ENCODE results near the gene FCHSD2. TPM values are rescaled to one million over a fixed set of nuclear protein-coding genes. Genes with fewer than 3 reads are reported as not detected.

Gene FCHSD2
- total RNA-seq, 4 donors from 2014 or later = 5.7 to 16.8 (median 7.9) TPM

GRCh38 chr11:73009972-73010371, 132.1 kb downstream of the FCHSD2 start:
- no peak for TF ChIP-seq CTCF (IDR thresholded peaks at IDR 0.05)
- no peak for TF ChIP-seq POLR2AphosphoS5 (IDR thresholded peaks at IDR 0.05)
- no peak for TF ChIP-seq POLR2A (IDR thresholded peaks at IDR 0.05)
- no peak for TF ChIP-seq EP300 (IDR thresholded peaks at IDR 0.05)
- H3K4me1 ChIP-seq = no peaks in the 10 kb centered on the region
- no peak overlapping the region for H3K4me3 ChIP-seq
- peaks cover 3% of the 10 kb centered on the region for H3K9me3 ChIP-seq
- H3K27me3 ChIP-seq = no peaks in the 10 kb centered on the region
- DNase-seq (ENCODE audit: low spot score in 2 of 2) = no peak
- H3K27ac ChIP-seq = no peak overlapping the region
- peaks cover 13% of the 10 kb centered on the region for H3K36me3 ChIP-seq

GRCh38 chr11:73004088-73004487, 138.0 kb downstream of the FCHSD2 start:
- H3K36me3 ChIP-seq = no peaks in the 10 kb centered on the region
- H3K27ac ChIP-seq = no peak overlapping the region
- no peaks in the 10 kb centered on the region for H3K4me1 ChIP-seq
- no peak for DNase-seq (ENCODE audit: low spot score in 2 of 2)
- WGBS = 96% methylated on average over 3 of the region's 3 CpGs
- H3K9me3 ChIP-seq = no peaks in the 10 kb centered on the region
- no peak overlapping the region for H3K4me3 ChIP-seq
- H3K27me3 ChIP-seq = no peaks in the 10 kb centered on the region
- no peak for TF ChIP-seq POLR2AphosphoS5 (IDR thresholded peaks at IDR 0.05)
- TF ChIP-seq CTCF (IDR thresholded peaks at IDR 0.05) = no peak
- TF ChIP-seq EP300 (IDR thresholded peaks at IDR 0.05) = no peak
- TF ChIP-seq POLR2A (IDR thresholded peaks at IDR 0.05) = no peak

- Histone ChIP-seq H3K27me3 (no peaks in the 10 kb centered on the region), H3K9me3 (no peaks in the 10 kb centered on the region), H3K36me3 (no peaks in the 10 kb centered on the region), H3K4me3 (no peak overlapping the region), H3K27ac (no peak overlapping the region), H3K4me1 (no peaks in the 10 kb centered on the region)
- DNase-seq (ENCODE audit: low spot score in 2 of 2) = no peak
- no peak for TF ChIP-seq CTCF (IDR thresholded peaks at IDR 0.05)
- no peak for TF ChIP-seq POLR2AphosphoS5 (IDR thresholded peaks at IDR 0.05)
- no peak for TF ChIP-seq POLR2A (IDR thresholded peaks at IDR 0.05)
- no peak for TF ChIP-seq EP300 (IDR thresholded peaks at IDR 0.05)
These were observed 139.0 kb downstream of the FCHSD2 start for GRCh38 chr11:73003088-73003487.

- WGBS = 77% methylated on average over 2 of the region's 2 CpGs
These were observed 139.9 kb downstream of the FCHSD2 start for GRCh38 chr11:73002214-73002613.

DNA sequence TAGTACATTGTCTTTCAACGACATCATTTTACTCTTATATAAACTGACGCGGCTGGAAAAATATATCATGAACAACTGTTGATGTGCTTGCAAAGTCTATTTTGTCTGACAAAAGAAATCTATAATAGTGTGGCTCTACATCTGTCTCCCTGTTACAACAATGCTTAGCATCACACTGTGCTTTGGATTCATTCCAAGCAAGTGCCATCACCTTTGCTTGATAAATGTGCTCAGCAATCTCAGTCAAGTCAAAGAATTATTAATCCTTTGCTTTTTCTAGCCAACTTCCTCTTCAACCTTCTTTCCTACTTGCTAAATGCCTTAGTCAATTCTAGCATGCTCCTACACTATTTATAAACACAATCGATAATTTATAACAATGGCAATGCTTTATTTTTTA, 140.5 kb downstream of the FCHSD2 start:
- TF ChIP-seq POLR2AphosphoS5 (IDR thresholded peaks at IDR 0.05) (no peak), POLR2A (IDR thresholded peaks at IDR 0.05) (no peak), CTCF (IDR thresholded peaks at IDR 0.05) (no peak), EP300 (IDR thresholded peaks at IDR 0.05) (no peak)
- no peaks in the 10 kb centered on the region for H3K9me3 ChIP-seq
- H3K36me3 ChIP-seq = no peaks in the 10 kb centered on the region
- H3K4me3 ChIP-seq = no peak overlapping the region
- no peaks in the 10 kb centered on the region for H3K4me1 ChIP-seq
- H3K27ac ChIP-seq = no peak overlapping the region
- WGBS = 75% methylated on average over 4 of the region's 4 CpGs
- no peaks in the 10 kb centered on the region for H3K27me3 ChIP-seq
- DNase-seq (ENCODE audit: low spot score in 2 of 2) = no peak

More at GRCh38 chr11:73002214-73002613, 139.9 kb downstream of the FCHSD2 start:
- TF ChIP-seq POLR2AphosphoS5 (IDR thresholded peaks at IDR 0.05) = no peak
- TF ChIP-seq EP300 (IDR thresholded peaks at IDR 0.05) = no peak
- no peak for TF ChIP-seq CTCF (IDR thresholded peaks at IDR 0.05)
- no peak for TF ChIP-seq POLR2A (IDR thresholded peaks at IDR 0.05)
- Histone ChIP-seq H3K4me1 (no peaks in the 10 kb centered on the region), H3K27me3 (no peaks in the 10 kb centered on the region), H3K9me3 (no peaks in the 10 kb centered on the region), H3K4me3 (no peak overlapping the region), H3K36me3 (no peaks in the 10 kb centered on the region), H3K27ac (no peak overlapping the region)
- DNase-seq (ENCODE audit: low spot score in 2 of 2) = no peak

All from suprapubic skin (tissue), 4 donors.